Activated CD8-positive, alpha-beta memory T cell treated with anti-CD3 and anti-CD28 coated beads for 36 hours (primary cell): ENCODE measurements around the gene TIMM17B. TPM values are rescaled to one million over a fixed set of nuclear protein-coding genes. Genes with fewer than 3 reads are reported as not detected.
"Not testable (repeated sequence)": the region's sequence is repeated elsewhere in the genome, so short reads cannot be mapped to it uniquely, and the experiment has no call there.

Source experiments
- CTCF ChIA-PET: fragments of 350-600 bp; sonication (Branson Sonifier 250); formaldehyde crosslinking; loops from one replicate; lab custom pipeline; 2021; ENCODE audit warnings: antibody characterized with exemption; lab: Charles Lee
- POLR2A ChIA-PET: fragments of 350-600 bp; sonication (Branson Sonifier 250); formaldehyde crosslinking; loops from one replicate; lab custom pipeline; 2021; ENCODE audit warnings: antibody characterized with exemption; lab: Charles Lee
- total RNA-seq, 2 experiments: library from RNA; stranded (reverse); gene quantifications; one replicate each; pipeline ENCODE4 v1.2.3, GENCODE V29; 2021

TIMM17B gene
- total RNA-seq, 2 experiments from 2014 or later, result 82.4 to 85.3 TPM

GRCh38 chrX:48904626-48905025 is 7.1 kb upstream of the TIMM17B start:
- POLR2A ChIA-PET, result no interaction called here
- CTCF ChIA-PET, result no interaction called here

DNA sequence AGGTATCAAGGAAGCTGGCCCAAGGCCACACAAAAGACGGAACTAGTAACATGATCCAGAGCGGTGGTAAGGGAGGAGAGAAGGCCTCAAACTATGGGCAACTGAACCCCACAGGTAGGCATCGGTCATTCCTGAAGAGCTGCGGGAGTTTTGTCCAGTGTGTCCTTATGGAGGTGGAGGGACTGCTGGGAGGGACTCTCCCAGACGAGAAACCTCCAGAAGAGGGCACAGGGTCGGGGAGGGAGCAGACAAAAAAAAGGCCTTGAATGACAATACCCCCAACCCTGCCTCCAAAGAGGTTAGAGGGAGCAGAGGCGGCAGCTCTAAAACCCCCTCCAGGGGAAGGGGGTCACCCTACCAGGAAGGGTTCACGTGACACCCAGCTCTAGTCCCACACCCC is 6.6 kb upstream of the TIMM17B start:
- CTCF ChIA-PET, result no interaction called here
- POLR2A ChIA-PET, result no interaction called here

GRCh38 chrX:48903290-48903689 is 5.7 kb upstream of the TIMM17B start:
- CTCF ChIA-PET, result interaction anchor here (1.0 to 1.7 kb wide), 2 partner anchors 13 to 42 kb away, joined by 3 to 5 read pairs; no protein-coding TSS in a partner anchor

GRCh38 chrX:48902776-48903175 is 5.2 kb upstream of the TIMM17B start:
- ChIA-PET CTCF (interaction anchor here (1.0 to 1.7 kb wide), 3 partner anchors 13 to 42 kb away, joined by 3 to 5 read pairs (median 3); no protein-coding TSS in a partner anchor), POLR2A (interaction anchor here (0.6 kb wide), 1 partner anchor 47 kb away, joined by 11 read pairs; no protein-coding TSS in a partner anchor)

More at GRCh38 chrX:48903290-48903689, 5.7 kb upstream of the TIMM17B start:
- POLR2A ChIA-PET, result interaction anchor here (0.6 kb wide), 1 partner anchor 47 kb away, joined by 11 read pairs; no protein-coding TSS in a partner anchor

DNA sequence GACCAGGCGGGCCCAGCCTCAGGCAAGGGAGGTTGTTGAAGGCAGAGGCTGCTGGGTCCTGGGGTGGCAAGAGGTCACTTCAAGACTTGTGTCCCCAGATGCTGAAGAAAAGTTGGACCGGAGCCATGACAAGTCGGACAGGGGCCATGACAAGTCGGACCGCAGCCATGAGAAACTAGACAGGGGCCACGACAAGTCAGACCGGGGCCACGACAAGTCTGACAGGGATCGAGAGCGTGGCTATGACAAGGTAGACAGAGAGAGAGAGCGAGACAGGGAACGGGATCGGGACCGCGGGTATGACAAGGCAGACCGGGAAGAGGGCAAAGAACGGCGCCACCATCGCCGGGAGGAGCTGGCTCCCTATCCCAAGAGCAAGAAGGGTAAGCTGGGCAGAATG is 4.6 kb upstream of the TIMM17B start:
- POLR2A ChIA-PET, result no interaction called here

GRCh38 chrX:48901069-48901468 is 3.5 kb upstream of the TIMM17B start:
- ChIA-PET POLR2A (no interaction called here), CTCF (no interaction called here)

More for the DNA sequence above, 4.6 kb upstream of the TIMM17B start:
- CTCF ChIA-PET, result interaction anchor here (1.0 to 1.7 kb wide), 2 partner anchors 14 to 36 kb away, joined by 3 to 5 read pairs; no protein-coding TSS in a partner anchor

DNA sequence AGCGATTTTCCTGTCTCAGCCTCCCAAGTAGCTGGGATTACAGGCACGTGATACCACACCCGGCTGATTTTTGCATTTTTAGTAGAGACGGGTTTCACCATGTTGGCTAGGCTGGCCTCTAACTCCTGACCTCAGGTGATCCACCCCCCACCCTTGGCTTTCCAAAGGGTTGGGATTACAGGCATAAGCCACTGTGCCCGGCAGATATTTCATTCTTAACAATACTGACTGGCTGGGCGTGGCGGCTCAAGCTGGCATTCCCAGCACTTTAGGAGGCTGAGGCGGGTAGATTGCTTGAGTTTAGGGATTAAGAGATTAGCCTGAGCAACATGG is 1.5 kb upstream of the TIMM17B start:
- ChIA-PET CTCF (no interaction called here), POLR2A (no interaction called here)

DNA sequence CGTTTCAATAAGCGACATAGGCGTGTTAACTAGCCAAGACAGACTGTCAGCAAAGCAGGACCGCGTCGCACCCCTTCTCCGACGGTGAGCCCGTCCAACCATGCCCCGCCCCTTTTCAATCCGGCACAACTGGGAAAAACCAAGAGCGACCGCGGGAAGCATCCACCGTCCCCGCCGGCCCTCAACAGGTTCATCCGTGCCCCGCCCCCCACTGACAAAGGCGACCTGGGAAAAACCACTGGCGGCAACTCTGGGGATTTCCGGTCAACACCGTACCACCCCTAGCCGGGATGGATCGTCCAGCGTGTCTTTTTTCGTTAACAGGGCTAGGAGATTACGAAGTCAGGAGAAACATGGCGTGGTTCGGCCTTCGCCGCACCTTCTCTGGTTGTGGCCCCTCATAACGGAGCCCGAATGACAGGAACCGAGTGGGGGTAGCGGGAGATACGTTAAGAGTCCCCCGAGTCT is 377 bp downstream of the TIMM17B start:
- CTCF ChIA-PET, result interaction anchor here (0.9 kb wide), 1 partner anchor 40 kb away, joined by 3 read pairs; no protein-coding TSS in a partner anchor
- POLR2A ChIA-PET, result interaction anchor here (0.5 to 2.0 kb wide), 5 partner anchors 13 to 173 kb away, joined by 3 to 14 read pairs (median 4); partner anchors contain the start of genes HDAC6 and SLC35A2

GRCh38 chrX:48896611-48897011 is 957 bp downstream of the TIMM17B start:
- CTCF ChIA-PET, result no interaction called here

GRCh38 chrX:48894891-48895290 is 2.7 kb downstream of the TIMM17B start:
- CTCF ChIA-PET, result no interaction called here

More at GRCh38 chrX:48896611-48897011, 957 bp downstream of the TIMM17B start:
- POLR2A ChIA-PET, result interaction anchor here (0.6 to 2.0 kb wide), 2 partner anchors 16 to 24 kb away, joined by 3 to 14 read pairs; partner anchors contain the start of gene SLC35A2

GRCh38 chrX:48893556-48894348 is 3.8 kb downstream of the TIMM17B start:
- CTCF ChIA-PET, result no interaction called here
- POLR2A ChIA-PET, result no interaction called here

More at GRCh38 chrX:48894891-48895290, 2.7 kb downstream of the TIMM17B start:
- POLR2A ChIA-PET, result no interaction called here

GRCh38 chrX:48892896-48893295 is 4.7 kb downstream of the TIMM17B start:
- POLR2A ChIA-PET, result no interaction called here
- CTCF ChIA-PET, result interaction anchor here (1.2 kb wide), 1 partner anchor 53 kb away, joined by 4 read pairs; no protein-coding TSS in a partner anchor

GRCh38 chrX:48891402-48892288 is 5.9 kb downstream of the TIMM17B start:
- ChIA-PET CTCF (interaction anchor here (0.5 to 1.3 kb wide), 7 partner anchors 25 to 149 kb away, joined by 3 to 5 read pairs (median 4); partner anchors contain the start of gene GRIPAP1), POLR2A (interaction anchor here (0.5 to 1.4 kb wide), 5 partner anchors 26 to 90 kb away, joined by 3 to 5 read pairs (median 3); partner anchors contain the start of gene HDAC6)

DNA sequence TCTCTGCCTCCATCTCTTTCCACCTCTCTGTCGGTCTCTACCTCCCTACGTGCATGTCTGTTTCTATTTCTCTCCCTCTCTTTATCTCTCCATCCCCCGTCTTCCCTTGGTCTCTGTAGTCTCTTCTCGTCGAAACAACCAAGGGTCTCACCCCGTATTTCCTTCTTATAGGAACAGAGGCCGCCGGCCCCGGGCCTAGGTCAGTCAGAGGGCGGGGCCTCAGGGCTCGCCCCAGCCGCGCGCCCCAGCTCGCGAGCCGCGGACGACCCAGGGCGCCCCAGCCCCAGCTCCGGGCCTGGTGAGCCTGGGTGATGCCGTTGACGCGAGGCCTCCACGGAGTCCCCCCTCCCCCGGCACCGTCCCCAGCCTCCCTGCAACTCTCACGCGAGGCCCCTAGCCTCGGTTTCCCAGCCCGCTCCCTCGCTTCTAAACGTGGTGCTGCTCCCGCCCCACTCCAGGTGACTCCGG is 6.6 kb downstream of the TIMM17B start:
- ChIA-PET CTCF (interaction anchor here (0.5 to 1.3 kb wide), 7 partner anchors 26 to 148 kb away, joined by 3 to 5 read pairs (median 4); partner anchors contain the start of gene GRIPAP1), POLR2A (interaction anchor here (0.8 to 1.4 kb wide), 3 partner anchors 52 to 89 kb away, joined by 3 to 4 read pairs (median 3); partner anchors contain the start of gene HDAC6)

- CTCF ChIA-PET, result interaction anchor here (1.2 kb wide), 2 partner anchors 26 to 56 kb away, joined by 4 to 5 read pairs; no protein-coding TSS in a partner anchor
Observed at GRCh38 chrX:48890296-48890925, 7.2 kb downstream of the TIMM17B start.

GRCh38 chrX:48886586-48886985 is 11.0 kb downstream of the TIMM17B start:
- CTCF ChIA-PET, POLR2A ChIA-PET: not testable (repeated sequence)

More at GRCh38 chrX:48890296-48890925, 7.2 kb downstream of the TIMM17B start:
- POLR2A ChIA-PET, result interaction anchor here (1.4 kb wide), 1 partner anchor 53 kb away, joined by 4 read pairs; no protein-coding TSS in a partner anchor

GRCh38 chrX:48883729-48884128 is 13.8 kb downstream of the TIMM17B start:
- CTCF ChIA-PET, result no interaction called here
- POLR2A ChIA-PET, result no interaction called here

- CTCF ChIA-PET, POLR2A ChIA-PET: not testable (repeated sequence)
Observed at GRCh38 chrX:48876944-48877343, 20.6 kb downstream of the TIMM17B start.
